Stimulated activated CD4-positive, alpha-beta T cell treated with anti-CD3 and anti-CD28 coated beads, Interleukin-4, amount 100 ng/mL, for 4 hours (primary cell): ENCODE data around the gene CGB8.
"Not testable (repeated sequence)": the region's sequence is repeated elsewhere in the genome, so short reads cannot be mapped to it uniquely, and the experiment has no call there.

Source experiments
- DNase-seq, 2 experiments: peaks; one replicate each; pipeline ENCODE4 v3.0.0-alpha.2; 2020

Gene CGB8

GRCh38 chr19:49049011-49049410, at the start of gene CGB8:
Gene CGB8 (minus strand): TSS chr19:49049111. CDS start chr19:49048739, 372 bp downstream.
- DNase-seq = not testable (repeated sequence)

DNA sequence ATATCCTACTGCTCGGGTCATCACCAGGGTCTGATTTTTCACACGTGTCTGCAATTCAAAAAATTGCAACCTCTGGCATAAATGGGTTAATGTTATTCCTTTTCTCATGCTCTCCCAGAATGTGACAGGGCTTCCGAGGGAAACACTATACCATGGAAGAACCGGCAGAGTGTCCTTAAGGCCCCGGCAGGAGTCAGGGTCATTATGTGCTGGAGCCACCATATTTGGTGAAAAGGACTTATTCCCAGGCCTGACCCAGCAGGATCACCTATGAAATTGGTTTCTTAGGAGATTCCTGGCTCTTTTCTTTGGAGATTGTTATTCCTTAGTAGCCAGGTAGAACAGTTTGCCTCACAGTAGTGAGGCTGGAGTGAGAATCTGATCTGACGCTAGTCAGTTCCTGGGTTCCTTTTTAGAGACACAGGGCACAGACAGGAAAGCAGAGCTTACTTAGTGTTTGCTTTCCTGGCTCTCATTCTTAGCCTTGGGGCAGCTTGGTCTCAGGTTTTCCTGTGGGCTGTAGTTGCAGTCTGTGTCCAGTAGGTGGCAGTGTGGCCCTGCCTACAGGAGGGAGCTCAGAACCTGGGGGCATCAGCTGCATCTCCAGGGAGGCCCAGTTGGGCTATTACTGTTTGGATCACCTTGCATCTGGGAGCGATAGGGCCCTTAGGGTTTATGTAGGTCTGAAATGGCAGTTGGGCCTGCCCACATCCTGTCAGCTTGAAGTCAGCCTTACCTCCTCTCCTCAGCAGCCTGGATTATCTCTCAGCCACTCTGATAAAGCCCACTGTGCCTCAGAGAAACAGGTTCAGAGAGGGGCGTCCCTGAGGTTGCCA, 48.8 kb upstream of the CGB8 start:
- peak; percentile 57 to 66 for DNase-seq

GRCh38 chr19:49094505-49095482, 45.9 kb upstream of the CGB8 start:
- no peak for DNase-seq

GRCh38 chr19:49092686-49093085, 43.8 kb upstream of the CGB8 start:
- DNase-seq = no peak

GRCh38 chr19:49091391-49092038, 42.6 kb upstream of the CGB8 start:
- DNase-seq = no peak

DNA sequence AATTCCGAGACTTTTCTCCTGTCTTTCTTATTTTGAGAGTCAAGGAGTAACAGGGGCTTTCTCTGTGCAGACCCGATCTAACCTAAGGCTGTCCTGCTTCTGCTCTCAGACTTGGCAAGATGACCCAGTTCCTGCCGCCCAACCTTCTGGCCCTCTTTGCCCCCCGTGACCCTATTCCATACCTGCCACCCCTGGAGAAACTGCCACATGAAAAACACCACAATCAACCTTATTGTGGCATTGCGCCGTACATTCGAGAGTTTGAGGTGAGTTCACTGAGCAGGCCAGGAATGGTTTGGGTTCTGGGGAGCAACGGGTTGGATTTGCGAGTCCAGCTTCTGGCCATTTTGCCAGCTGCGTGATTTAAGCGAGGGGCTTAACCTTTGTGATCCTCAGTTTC, 37.4 kb upstream of the CGB8 start:
- no peak for DNase-seq

GRCh38 chr19:49085868-49086232, 36.9 kb upstream of the CGB8 start:
- no peak for DNase-seq

- DNase-seq = peak; percentile 99
These were observed 36.3 kb upstream of the CGB8 start, which contains the start of gene SNRNP70 for GRCh38 chr19:49085020-49085867. Gene SNRNP70 (plus strand): TSS chr19:49085451. CDS start chr19:49086415, 964 bp downstream.

GRCh38 chr19:49084206-49085019, 35.5 kb upstream of the CGB8 start:
- DNase-seq = no peak

GRCh38 chr19:49081273-49081672, 32.4 kb upstream of the CGB8 start:
- DNase-seq = no peak

DNA sequence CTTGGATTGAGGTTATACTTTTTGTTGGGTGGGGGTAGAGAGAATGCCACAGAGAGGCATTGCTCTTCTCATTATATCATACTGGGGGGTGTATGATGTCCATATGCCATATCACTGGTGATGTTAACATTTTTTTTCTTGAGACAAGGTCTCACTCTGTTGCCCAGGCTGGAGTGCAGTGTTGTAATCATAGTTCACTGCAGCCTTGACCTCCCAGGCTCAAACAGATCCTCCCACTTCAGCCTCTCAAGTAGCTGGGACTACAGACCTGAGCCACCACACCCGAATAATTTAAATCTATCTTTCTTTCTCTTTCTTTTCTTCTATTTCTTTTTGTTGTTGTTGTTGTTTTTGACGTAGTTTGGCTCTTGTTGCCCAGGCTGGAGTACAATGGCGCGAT, 31.5 kb upstream of the CGB8 start:
- DNase-seq = no peak

GRCh38 chr19:49074869-49075268, 26.0 kb upstream of the CGB8 start:
- DNase-seq = not testable (repeated sequence)

GRCh38 chr19:49073514-49074378, 24.8 kb upstream of the CGB8 start:
- no peak for DNase-seq

DNA sequence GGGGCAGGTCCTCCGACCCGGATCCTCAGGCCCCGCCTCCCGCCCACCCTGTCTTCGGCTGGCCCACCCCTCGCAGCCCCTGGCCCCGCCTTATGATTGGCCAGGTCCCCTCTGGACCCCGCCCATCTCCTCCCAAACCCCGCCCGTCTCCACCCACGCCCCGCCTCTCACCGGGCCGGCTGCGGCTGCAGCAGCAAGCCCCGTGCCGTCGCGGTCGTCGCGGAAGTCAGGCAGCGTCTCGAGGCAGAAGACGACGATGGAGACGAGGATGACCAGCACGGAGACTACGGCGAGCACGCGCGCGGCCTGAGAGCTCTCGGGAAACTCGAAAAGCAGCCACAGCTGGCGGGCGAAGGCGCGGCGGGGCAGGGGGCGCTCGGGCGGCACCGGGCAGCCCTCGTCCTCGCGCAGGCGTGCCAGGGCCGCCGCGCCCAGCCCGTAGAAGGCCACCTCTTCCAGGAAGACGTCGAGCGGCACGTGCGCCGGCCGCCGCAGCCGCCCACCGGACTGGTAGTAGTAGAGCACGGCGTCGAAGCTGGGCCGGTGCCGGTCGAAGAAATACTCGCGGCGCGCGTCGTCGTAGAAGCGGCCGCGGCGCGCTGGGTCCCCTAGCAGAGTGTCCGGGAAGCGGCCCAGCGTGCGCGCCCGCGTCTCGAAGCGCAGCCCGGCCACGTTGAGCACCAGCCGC, 23.1 kb upstream of the CGB8 start:
- peak in 1 of 2 experiments; percentile 46 for DNase-seq

GRCh38 chr19:49070416-49070815, 21.5 kb upstream of the CGB8 start:
- no peak for DNase-seq

GRCh38 chr19:49069026-49069425, 20.1 kb upstream of the CGB8 start:
- no peak for DNase-seq

GRCh38 chr19:49067554-49067953, 18.6 kb upstream of the CGB8 start:
- DNase-seq = no peak

GRCh38 chr19:49065905-49066512, 17.1 kb upstream of the CGB8 start:
- DNase-seq = no peak
